ENCODE results near the gene APLP2. TPM values are rescaled to one million over a fixed set of nuclear protein-coding genes. Genes with fewer than 3 reads are reported as not detected.

APLP2 gene
- polyA plus RNA-seq, 4 donors: 72.7 to 482 (median 138) TPM

DNA sequence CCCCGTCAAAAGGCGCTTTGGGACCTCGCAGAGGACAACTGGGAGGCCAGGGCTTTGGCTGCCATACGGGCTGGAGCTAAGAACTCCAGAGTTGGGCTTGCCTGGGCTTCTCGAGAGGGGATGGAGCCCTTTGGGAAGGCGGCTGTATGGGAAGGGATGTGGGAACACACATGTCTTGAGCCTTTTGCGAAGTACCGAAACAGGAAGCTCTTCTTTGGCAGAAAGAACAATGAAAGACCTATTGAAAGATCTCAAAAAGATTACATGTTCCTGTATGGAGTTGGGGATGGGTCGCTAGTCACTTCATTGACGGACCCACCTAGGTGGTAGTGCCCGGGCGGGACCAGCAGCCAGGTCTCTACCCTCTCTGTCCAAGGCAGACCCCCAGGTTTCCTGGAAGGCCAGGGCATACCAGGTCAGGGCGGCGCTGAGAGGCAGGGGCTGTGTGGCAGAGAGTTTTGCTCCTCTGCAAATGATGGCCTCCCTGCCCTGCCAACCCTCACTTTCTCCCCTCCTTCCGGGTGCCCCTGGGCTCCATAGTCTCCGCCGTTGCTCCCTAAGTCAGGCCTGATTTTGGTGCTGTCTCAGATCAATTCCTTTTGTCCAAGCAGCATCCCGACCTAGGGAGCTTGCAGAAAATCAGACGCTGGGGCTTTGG, 90.9 kb downstream of the APLP2 start:
- WGBS, 3 donors: 11 to 33% (median 22%) methylated on average over 19 of the region's 19 CpGs
- no peaks in the 10 kb centered on the region for H3K9me3 ChIP-seq (ENCODE audit: control insufficient read depth in 2 of 2, insufficient read depth in 1 of 2, low read depth in 1 of 2, low read length in 1 of 2)
- peak overlapping the region; percentile 67 to 91 (median 86) for H3K4me3 ChIP-seq (ENCODE audit: low read depth in 1 of 3, low read length in 3 of 3)
- peaks cover 0 to 35% (median 0%) of the 10 kb centered on the region in 3 donors for H3K4me1 ChIP-seq (ENCODE audit: control insufficient read depth in 3 of 3, insufficient read depth in 2 of 3, low read depth in 1 of 3, low read length in 2 of 3)
- DNase-seq (peak in 1 of 2 donors; percentile 58), FAIRE-seq (no peak)
- H3K27ac ChIP-seq (ENCODE audit: low read depth in 1 of 3, low read length in 2 of 3): peak overlapping the region; percentile 80 to 87 (median 84)
- H3K36me3 ChIP-seq (ENCODE audit: control insufficient read depth in 3 of 3, insufficient read depth in 2 of 3, low read depth in 1 of 3, low read length in 3 of 3): peaks cover 0 to 41% (median 0%) of the 10 kb centered on the region in 3 donors
- peaks cover 0 to 5% (median 0%) of the 10 kb centered on the region in 3 donors for H3K27me3 ChIP-seq (ENCODE audit: control insufficient read depth in 3 of 3, insufficient read depth in 3 of 3, low read length in 3 of 3)

DNA sequence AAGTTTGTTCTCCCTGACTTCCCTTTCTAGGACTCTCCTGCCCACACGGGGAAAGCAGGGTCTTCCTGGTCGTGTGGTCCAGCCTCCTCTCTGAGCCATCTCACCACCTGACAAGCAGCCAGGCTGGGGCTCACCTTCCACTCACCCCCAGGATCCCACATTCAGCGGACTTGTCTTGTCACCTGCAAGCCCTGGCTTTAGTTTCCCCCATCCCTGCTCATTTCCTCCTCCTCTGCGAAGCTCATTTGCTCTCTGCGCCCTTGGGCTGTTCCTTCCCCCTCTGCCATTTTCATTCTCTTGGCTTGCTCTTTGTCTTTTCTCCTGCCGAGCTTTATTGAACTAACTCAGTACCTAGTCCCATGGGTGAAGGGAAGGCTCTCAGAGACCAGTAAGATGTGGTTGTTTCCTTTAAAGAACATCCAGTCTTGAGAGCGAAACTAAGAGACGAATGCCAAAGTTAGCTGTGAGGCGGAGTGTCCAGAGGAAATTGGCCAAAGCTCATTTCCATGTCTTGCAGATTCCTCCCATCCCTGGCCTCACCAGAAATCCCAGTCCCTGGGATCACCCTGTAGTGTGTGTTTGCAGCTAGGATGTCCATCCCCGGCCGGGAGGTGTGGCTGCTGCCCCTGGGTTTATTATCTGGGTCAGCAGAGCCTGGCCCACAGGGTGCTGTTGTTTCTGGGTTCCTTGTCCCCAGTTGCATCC, 91.9 kb downstream of the APLP2 start:
- peaks cover 0 to 44% (median 0%) of the 10 kb centered on the region in 3 donors for H3K4me1 ChIP-seq (ENCODE audit: control insufficient read depth in 3 of 3, insufficient read depth in 2 of 3, low read depth in 1 of 3, low read length in 2 of 3)
- peak; percentile 44 to 48 for DNase-seq
- H3K27ac ChIP-seq (ENCODE audit: low read depth in 1 of 3, low read length in 2 of 3): peak overlapping the region; percentile 80 to 87 (median 84)

DNA sequence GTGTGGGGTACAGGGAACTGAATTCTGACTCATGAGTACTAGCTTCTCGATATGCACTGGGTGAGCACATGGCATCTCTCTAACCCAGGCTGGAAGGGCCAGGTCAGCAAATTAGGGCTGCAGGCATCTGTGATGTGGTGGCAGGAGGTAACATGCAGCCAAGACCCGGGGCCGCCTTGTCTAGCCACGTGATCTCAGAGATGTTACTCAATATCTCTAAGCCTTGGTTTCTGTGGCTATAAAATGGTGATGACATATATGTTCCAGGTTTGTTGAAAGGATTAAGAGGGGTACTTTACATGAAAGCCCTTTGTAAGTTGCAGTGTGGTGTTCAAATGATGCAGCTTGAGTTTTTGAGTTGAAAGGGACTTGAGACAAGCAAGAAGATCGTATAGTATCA, 93.0 kb downstream of the APLP2 start:
- Histone ChIP-seq H3K9me3 (ENCODE audit: control insufficient read depth in 2 of 2, insufficient read depth in 1 of 2, low read depth in 1 of 2, low read length in 1 of 2) (no peaks in the 10 kb centered on the region), H3K36me3 (ENCODE audit: control insufficient read depth in 3 of 3, insufficient read depth in 2 of 3, low read depth in 1 of 3, low read length in 3 of 3) (peaks cover 0 to 44% (median 0%) of the 10 kb centered on the region in 3 donors), H3K27ac (ENCODE audit: low read depth in 1 of 3, low read length in 2 of 3) (peak overlapping the region; percentile 17 to 87 (median 81)), H3K27me3 (ENCODE audit: control insufficient read depth in 3 of 3, insufficient read depth in 3 of 3, low read length in 3 of 3) (peaks cover 0 to 5% (median 0%) of the 10 kb centered on the region in 3 donors), H3K4me1 (ENCODE audit: control insufficient read depth in 3 of 3, insufficient read depth in 2 of 3, low read depth in 1 of 3, low read length in 2 of 3) (peaks cover 0 to 49% (median 0%) of the 10 kb centered on the region in 3 donors), H3K4me3 (ENCODE audit: low read depth in 1 of 3, low read length in 3 of 3) (peak overlapping the region in 1 of 3 donors; percentile 9)
- FAIRE-seq (no peak), DNase-seq (peak; percentile 69 to 79)
- 4 to 57% (median 23%) methylated on average over 5 of the region's 5 CpGs for WGBS, 3 donors

More for the DNA sequence above, 91.9 kb downstream of the APLP2 start:
- 14 to 42% (median 41%) methylated on average over 11 of the region's 11 CpGs for WGBS, 3 donors
- H3K9me3 ChIP-seq (ENCODE audit: control insufficient read depth in 2 of 2, insufficient read depth in 1 of 2, low read depth in 1 of 2, low read length in 1 of 2): no peaks in the 10 kb centered on the region
- peak overlapping the region; percentile 67 to 91 (median 86) for H3K4me3 ChIP-seq (ENCODE audit: low read depth in 1 of 3, low read length in 3 of 3)
- peaks cover 0 to 41% (median 0%) of the 10 kb centered on the region in 3 donors for H3K36me3 ChIP-seq (ENCODE audit: control insufficient read depth in 3 of 3, insufficient read depth in 2 of 3, low read depth in 1 of 3, low read length in 3 of 3)
- peaks cover 0 to 5% (median 0%) of the 10 kb centered on the region in 3 donors for H3K27me3 ChIP-seq (ENCODE audit: control insufficient read depth in 3 of 3, insufficient read depth in 3 of 3, low read length in 3 of 3)
- no peak for FAIRE-seq

DNA sequence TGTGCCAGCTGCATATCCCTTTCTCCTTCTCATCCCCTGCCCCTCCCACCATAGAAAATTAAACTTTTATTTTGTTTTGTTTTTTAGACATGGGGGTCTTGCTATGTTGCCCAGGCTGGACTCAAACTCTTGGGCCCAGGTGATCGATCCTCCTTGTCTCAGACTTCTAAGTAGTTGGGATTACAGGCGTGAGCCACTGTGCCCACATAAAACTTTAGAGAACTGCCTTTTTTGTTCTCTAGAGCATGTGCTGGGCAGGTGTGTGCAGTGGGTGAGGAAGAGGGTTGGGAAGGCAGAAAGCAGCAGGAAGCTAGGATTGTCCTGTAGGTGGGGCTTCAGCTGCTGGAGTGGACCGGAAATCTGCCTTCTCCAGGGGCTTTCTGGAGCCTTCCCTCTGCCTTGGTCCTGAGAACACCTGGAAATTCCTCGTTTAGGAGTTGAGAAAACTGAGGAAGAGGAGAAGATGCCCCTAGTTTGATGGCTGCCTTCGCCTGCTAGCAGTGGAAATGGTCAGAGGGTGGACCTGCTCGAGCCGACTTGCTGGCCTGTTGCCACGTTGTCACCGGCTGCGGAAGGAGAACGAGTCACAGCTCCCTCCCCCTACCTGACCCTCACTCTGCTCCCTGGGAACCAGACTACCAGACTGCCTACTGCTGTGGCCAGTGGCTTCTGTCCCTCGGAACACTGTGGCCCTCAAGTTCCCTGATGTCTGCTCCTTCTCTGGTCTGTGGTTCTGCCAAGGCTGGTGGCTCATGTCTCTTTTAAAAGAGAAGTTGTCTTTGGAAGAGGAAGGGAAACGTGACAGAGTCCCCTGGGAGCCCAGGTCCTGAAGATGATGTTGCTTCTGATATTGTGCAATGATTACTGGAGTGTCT, 93.9 kb downstream of the APLP2 start:
- H3K9me3 ChIP-seq (ENCODE audit: control insufficient read depth in 2 of 2, insufficient read depth in 1 of 2, low read depth in 1 of 2, low read length in 1 of 2): no peaks in the 10 kb centered on the region
- FAIRE-seq (no peak), DNase-seq (peak; percentile 64 to 68)
- H3K36me3 ChIP-seq (ENCODE audit: control insufficient read depth in 3 of 3, insufficient read depth in 2 of 3, low read depth in 1 of 3, low read length in 3 of 3): peaks cover 0 to 50% (median 0%) of the 10 kb centered on the region in 3 donors
- H3K4me3 ChIP-seq (ENCODE audit: low read depth in 1 of 3, low read length in 3 of 3): no peak overlapping the region
- H3K4me1 ChIP-seq (ENCODE audit: control insufficient read depth in 3 of 3, insufficient read depth in 2 of 3, low read depth in 1 of 3, low read length in 2 of 3): peaks cover 0 to 52% (median 0%) of the 10 kb centered on the region in 3 donors
- peaks cover 0 to 5% (median 0%) of the 10 kb centered on the region in 3 donors for H3K27me3 ChIP-seq (ENCODE audit: control insufficient read depth in 3 of 3, insufficient read depth in 3 of 3, low read length in 3 of 3)
- WGBS, 3 donors: 12 to 30% (median 30%) methylated on average over 13 of the region's 13 CpGs
- peak overlapping the region; percentile 17 to 81 (median 62) for H3K27ac ChIP-seq (ENCODE audit: low read depth in 1 of 3, low read length in 2 of 3)

DNA sequence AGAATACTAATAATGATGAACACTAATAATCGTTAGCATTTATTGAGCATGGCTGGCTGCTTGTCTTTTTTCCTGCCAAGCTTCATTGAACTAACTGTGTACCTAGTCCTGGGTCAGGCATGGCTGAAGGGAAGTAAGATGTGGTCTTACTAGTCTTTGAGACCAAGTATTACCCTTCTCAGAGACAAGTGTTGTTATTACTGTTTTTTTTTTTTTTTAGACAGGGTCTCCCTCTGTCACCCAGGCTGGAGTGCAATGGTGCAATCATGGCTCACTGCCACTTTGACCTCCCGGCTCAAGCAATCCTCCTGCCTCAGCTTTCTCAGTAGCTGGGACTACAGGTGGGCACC, 94.5 kb downstream of the APLP2 start:
- Histone ChIP-seq H3K9me3 (ENCODE audit: control insufficient read depth in 2 of 2, insufficient read depth in 1 of 2, low read depth in 1 of 2, low read length in 1 of 2) (no peaks in the 10 kb centered on the region), H3K27ac (ENCODE audit: low read depth in 1 of 3, low read length in 2 of 3) (peak overlapping the region; percentile 17 to 81 (median 62)), H3K4me3 (ENCODE audit: low read depth in 1 of 3, low read length in 3 of 3) (no peak overlapping the region), H3K36me3 (ENCODE audit: control insufficient read depth in 3 of 3, insufficient read depth in 2 of 3, low read depth in 1 of 3, low read length in 3 of 3) (peaks cover 0 to 52% (median 0%) of the 10 kb centered on the region in 3 donors), H3K4me1 (ENCODE audit: control insufficient read depth in 3 of 3, insufficient read depth in 2 of 3, low read depth in 1 of 3, low read length in 2 of 3) (peaks cover 0 to 53% (median 0%) of the 10 kb centered on the region in 3 donors), H3K27me3 (ENCODE audit: control insufficient read depth in 3 of 3, insufficient read depth in 3 of 3, low read length in 3 of 3) (peaks cover 0 to 1% (median 0%) of the 10 kb centered on the region in 3 donors)
- DNase-seq: no peak
- FAIRE-seq: no peak
- WGBS, 3 donors: 16 to 57% (median 45%) methylated on average over 2 of the region's 2 CpGs

DNA sequence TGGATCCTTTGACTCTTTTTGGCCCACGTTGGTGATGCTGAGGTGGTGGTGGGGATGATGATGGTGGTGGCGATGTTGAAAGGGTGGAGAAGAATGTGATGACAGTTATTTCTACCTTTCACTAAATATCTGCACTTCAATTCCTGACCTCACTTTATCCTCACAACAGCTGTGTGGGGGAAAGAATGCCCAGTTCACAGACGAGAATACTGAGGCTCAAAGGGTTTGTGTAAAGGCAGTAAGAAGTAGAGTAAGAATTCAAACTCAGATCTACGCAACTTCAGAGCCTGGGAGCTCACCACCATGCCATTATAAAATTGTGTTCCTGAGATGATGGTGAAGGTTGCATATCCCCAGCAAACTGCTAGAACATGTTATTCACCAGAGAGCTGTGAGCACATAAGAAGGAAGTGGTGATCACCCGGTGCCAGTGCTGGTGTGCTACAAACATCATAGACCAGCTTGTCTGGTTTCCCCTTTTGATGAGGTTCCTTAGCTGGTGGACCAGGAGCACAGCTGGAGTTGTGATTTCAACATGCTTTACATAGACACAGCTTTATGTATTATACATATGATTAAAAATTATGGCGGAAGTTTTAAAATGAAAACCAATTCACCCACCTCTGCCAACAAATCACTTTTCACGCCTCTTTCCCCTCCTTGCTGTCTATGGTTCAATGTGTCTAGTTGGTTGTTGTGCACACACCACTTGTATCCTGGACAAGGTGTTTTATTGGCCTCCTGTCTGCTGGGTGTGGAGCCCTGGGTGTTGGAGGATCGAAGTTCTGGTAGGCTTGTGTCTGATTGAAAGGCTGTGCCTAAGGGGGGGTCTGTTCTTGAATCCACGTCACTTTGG, 96.1 kb downstream of the APLP2 start:
- 38 to 65% (median 44%) methylated on average over 9 of the region's 9 CpGs for WGBS, 3 donors
- peaks cover 3 to 56% (median 5%) of the 10 kb centered on the region in 3 donors for H3K4me1 ChIP-seq (ENCODE audit: control insufficient read depth in 3 of 3, insufficient read depth in 2 of 3, low read depth in 1 of 3, low read length in 2 of 3)
- H3K36me3 ChIP-seq (ENCODE audit: control insufficient read depth in 3 of 3, insufficient read depth in 2 of 3, low read depth in 1 of 3, low read length in 3 of 3): peaks cover 0 to 56% (median 0%) of the 10 kb centered on the region in 3 donors
- H3K27ac ChIP-seq (ENCODE audit: low read depth in 1 of 3, low read length in 2 of 3): peak overlapping the region; percentile 78 to 85 (median 83)
- DNase-seq (peak in 1 of 2 donors; percentile 93), FAIRE-seq (no peak)
- H3K9me3 ChIP-seq (ENCODE audit: control insufficient read depth in 2 of 2, insufficient read depth in 1 of 2, low read depth in 1 of 2, low read length in 1 of 2): no peaks in the 10 kb centered on the region
- no peak overlapping the region for H3K4me3 ChIP-seq (ENCODE audit: low read depth in 1 of 3, low read length in 3 of 3)
- no peaks in the 10 kb centered on the region for H3K27me3 ChIP-seq (ENCODE audit: control insufficient read depth in 3 of 3, insufficient read depth in 3 of 3, low read length in 3 of 3)

DNA sequence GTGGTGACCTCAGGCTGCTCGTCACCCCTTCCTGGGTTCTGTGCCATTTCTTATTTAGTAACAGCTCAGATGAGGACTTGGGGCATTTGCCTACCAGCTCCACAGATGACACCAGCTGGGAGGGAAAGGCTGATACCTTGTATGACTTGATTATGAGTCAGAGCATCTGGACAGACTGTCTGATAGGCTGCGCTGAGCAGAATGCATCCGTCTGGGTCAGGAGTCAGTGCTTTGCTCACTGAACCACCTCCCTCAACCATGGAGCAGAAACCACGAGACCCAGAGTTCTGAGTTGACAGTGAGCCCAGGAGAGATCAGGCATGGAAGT, 96.7 kb downstream of the APLP2 start:
- Histone ChIP-seq H3K4me3 (ENCODE audit: low read depth in 1 of 3, low read length in 3 of 3) (no peak overlapping the region), H3K36me3 (ENCODE audit: control insufficient read depth in 3 of 3, insufficient read depth in 2 of 3, low read depth in 1 of 3, low read length in 3 of 3) (peaks cover 0 to 50% (median 0%) of the 10 kb centered on the region in 3 donors), H3K27ac (ENCODE audit: low read depth in 1 of 3, low read length in 2 of 3) (peak overlapping the region; percentile 78 to 85 (median 83)), H3K27me3 (ENCODE audit: control insufficient read depth in 3 of 3, insufficient read depth in 3 of 3, low read length in 3 of 3) (no peaks in the 10 kb centered on the region), H3K4me1 (ENCODE audit: control insufficient read depth in 3 of 3, insufficient read depth in 2 of 3, low read depth in 1 of 3, low read length in 2 of 3) (peaks cover 3 to 57% (median 5%) of the 10 kb centered on the region in 3 donors), H3K9me3 (ENCODE audit: control insufficient read depth in 2 of 2, insufficient read depth in 1 of 2, low read depth in 1 of 2, low read length in 1 of 2) (no peaks in the 10 kb centered on the region)
- DNase-seq: peak; percentile 85 to 94
- no peak for FAIRE-seq
- WGBS, 3 donors: 12 to 34% (median 24%) methylated on average over 4 of the region's 4 CpGs

All from small intestine (tissue), 7 donors.